NOMO-1 treated with DMSO at 0.1 percent for 48 hours (cell line): ENCODE data around the gene GPX7.
"Not testable (repeated sequence)": the region's sequence is repeated elsewhere in the genome, so short reads cannot be mapped to it uniquely, and the experiment has no call there.

Source experiments
- DNase-seq: peaks from one replicate; lab custom pipeline; 2025; ENCODE audit not compliant: unreplicated experiment; lab: John Stamatoyannopoulos, UW

The GPX7 gene

DNA sequence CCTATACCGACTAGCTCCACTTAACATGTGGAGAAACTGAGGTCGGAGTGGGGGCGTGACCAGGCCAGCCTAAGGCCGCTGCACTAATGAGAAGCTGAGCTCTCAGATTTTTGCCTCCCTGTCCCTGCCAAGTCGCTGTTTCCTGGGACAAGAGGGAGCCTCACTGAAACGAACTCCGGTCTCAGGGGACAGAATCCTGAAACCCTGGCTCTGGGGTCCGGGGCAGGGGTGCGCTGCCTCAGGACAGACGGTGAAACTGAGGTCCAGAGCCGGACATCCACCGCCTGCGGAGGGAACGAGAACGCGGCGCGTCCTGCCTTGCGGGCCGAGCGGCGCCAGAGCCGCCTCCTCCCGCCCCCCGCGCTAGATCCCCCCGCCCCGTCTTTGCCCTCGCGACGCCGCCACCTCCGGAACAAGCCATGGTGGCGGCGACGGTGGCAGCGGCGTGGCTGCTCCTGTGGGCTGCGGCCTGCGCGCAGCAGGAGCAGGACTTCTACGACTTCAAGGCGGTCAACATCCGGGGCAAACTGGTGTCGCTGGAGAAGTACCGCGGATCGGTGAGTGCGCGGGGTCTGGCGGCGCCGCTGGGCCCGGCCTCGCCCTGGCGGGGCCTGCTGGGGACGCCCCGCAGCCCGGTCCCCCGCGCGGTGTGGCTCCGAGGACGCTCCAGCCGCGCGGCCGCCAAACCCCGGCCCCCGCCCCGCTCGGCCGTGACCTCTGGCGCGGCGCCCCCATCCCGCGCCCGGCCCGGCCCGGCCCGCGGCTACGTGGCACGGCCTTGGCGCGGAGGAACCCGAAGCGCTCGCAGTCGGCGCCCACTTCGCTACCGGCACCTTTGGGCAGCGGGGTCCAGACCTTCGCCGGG is at the start of gene GPX7:
GPX7 (plus strand) TSS at position 381 of the 865 bp plus-strand sequence; CDS start at position 420, 39 bp downstream.
- peak; percentile 34 for DNase-seq

DNA sequence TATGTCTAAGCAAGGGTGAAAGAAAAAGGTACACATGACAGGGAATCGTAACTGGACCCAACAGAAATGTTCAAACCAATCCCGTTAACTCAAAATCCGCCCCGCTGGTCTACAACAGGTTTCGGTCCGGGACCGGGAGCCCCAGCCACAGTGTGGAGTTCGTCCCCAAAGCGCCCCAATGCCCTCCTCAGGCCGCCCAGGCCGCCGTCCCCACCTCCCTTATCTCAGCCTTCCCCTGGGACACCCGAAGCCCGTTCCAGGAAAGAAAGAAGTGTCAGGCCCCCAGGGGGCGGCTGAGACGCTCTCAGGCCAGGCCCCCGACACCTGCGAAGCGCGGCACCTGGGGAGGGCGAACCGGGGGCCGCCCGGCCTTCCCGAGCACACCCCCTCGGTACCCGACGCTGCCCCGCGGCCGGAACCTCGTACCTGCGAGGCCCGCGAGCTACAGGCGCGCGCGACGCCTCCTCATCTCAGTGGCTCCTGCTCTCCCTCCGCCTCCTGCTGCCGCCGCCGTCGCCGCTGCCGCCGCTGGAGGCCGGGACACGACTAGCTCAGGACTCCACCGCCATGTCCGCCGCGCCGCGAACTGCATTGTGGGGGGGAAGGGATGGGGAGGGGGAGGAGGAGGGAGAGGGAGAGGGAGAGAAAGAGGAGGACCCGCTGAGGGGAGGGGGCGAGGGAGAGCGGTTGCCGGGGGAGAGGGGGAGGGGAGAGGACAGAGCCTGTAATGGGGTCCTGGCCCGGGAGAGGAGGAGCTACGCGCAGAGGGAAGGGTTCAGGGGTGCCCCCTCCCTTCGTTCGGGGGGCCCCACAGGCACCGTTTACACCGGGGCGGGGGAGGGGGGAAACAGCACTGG is 49.4 kb upstream of the GPX7 start, which contains the start of gene TUT4:
TUT4 (minus strand) TSS at position 588 of the 857 bp plus-strand sequence. CDS start 26,812 bp downstream, outside the sequence.
- peak; percentile 65 for DNase-seq

DNA sequence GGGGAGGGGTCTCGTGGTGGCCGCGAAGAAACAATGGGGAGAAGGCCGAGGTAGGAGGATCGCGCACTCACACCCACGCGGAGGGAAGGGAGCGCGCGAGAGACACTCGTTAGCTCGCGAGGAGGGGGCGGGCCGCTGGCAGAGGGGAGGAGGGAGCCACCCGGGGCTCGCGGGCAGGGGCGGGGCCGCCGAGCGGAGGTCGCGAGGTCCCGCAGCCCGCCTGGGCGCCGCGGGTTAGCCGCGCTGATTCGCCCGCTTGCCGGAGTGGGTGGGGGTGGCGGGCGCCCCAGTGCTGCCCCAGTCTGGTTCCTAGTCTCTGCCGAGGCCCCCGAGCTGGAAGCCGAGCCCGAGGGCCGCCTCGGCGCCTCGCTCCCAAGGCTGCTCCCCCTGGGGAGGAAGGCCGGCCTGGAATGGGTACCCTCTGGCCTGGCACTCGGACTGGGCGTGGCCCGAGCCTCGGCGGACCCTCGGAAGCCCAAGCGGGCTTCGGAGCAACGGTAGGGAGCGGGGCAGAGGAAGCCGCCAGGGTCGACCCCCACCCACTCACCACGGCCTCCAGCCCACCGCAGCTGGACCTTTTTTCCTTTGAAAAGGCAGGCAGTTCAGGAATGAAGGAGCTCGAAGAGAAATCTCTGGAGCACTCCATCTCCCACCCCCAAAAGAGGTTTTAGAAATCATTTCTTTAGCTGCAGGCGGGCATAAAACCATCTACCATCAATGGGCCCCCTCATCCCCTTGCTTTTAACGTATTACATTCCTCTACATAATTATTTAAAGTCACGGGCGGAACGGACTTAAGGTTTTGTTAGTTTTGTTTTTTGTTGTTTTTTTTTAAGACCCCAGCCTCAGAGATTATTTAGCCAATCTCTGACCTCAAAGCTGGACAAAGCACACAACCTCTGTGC is 48.6 kb upstream of the GPX7 start:
- peak; percentile 79 for DNase-seq

DNA sequence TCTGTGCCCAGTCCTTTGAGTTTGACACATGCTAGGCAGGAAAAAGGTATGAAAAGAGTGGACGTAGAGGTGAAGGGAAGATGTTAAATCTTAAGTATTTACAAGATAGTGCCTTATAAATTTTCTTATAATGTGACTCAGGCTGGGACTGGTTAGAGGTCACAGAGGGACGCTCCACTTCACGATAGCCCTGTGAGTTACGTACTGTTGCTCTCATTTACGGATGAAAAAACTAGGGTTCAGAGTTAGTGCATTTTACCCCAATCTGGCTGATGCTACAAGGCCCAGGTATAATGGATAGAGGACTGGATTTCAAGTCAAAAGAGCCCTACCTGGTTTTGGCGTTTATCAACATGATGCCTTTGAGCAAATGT is 47.9 kb upstream of the GPX7 start:
- no peak for DNase-seq

DNA sequence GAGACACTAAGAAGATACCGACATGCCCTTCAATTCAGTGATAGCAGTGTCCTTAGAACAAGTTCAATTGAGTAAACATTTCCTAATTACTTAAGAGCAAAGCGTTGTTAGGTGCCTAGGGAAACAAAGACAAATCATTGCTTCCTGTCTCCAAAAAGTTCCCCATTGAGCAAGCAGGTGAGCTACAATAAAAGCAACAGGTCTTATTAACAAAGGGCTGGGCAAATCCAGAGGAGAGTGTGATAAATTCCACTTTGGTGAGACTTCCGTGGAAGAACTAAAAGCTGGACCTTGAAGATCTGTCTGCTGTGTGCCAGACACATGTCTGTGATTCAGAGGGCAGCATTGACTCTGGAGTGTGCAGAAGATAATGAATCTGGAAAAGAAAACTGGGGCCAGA is 47.4 kb upstream of the GPX7 start:
- DNase-seq: peak; percentile 39

GRCh38 chr1:52556641-52557360 is 45.4 kb upstream of the GPX7 start:
- DNase-seq: no peak

DNA sequence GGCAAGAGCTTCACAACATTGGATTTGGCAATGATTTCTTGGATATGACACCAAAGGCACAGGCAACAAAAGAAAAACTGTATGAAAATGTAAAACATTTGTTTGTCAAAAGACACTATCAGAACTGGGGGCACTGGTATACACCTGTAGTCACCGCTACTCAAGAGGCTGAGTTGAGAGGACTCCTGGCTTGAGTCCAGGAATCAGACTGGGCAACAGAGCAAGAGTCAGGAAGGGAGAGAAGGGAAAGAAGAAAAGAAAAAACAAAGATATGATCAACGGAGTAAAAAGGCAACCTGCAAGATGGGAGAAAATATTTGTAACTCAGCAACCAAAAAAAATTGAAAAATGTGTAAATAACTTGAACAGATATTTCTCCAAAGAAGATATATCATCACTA is 43.2 kb upstream of the GPX7 start:
- no peak for DNase-seq

- DNase-seq: peak; percentile 38
These were observed 42.3 kb upstream of the GPX7 start for GRCh38 chr1:52559875-52560274.

DNA sequence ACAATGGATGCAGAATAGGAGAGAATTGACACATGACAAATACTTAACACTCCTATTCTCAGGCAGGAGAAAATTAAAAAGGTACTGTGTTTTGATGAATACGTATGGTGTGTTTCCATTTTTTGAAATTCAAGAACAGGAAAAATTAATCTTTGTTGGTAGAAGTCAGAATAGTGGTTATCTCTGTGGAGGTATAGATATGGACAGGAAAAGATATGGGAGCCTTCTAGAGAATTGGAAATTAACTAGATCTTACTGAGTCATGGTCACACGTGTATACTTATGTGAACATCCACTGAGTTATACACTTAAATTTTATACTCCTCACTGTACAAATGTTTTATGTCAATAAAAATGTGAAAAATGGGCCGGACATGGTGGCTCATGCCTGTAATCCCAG is 39.4 kb upstream of the GPX7 start:
- DNase-seq: no peak

GRCh38 chr1:52567943-52568342 is 34.2 kb upstream of the GPX7 start:
- no peak for DNase-seq

DNA sequence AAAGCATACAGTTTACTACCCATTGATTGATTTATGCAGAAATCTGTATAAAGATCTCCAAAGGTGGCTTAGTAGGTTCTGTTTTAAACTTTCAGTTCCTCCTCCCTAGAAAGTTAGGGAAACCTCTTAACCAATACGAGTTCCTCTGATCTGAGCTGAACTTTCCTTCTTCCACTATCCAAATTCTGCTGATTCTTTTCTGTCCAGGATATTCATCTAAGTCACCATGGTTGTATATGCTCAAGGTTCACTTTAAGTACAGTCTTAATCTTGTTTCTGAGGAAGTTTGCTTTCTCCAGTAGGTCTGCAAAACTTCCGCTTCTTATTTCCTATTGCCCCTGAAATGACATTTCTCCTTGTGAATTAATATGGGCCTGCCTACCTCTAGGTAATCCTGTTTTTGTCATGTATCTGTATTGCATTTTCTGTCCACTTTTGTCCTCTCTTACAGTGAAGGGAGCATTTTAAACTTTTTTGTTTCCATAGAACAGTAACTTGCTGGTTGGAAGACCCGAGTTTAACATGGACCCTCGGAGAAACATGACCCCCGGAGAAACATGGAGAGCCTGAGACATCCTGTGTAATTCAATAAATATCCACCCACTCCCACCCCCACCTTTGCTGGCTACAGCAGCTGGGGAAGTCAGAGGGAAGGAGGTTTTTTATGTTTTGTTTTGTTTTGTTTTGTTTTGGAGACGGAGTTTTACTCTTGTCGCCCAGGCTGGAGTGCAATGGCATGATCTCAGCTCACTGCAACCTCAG is 32.5 kb upstream of the GPX7 start:
- peak; percentile 85 for DNase-seq

- DNase-seq: no peak
These were observed 30.4 kb upstream of the GPX7 start for GRCh38 chr1:52571783-52572182.

DNA sequence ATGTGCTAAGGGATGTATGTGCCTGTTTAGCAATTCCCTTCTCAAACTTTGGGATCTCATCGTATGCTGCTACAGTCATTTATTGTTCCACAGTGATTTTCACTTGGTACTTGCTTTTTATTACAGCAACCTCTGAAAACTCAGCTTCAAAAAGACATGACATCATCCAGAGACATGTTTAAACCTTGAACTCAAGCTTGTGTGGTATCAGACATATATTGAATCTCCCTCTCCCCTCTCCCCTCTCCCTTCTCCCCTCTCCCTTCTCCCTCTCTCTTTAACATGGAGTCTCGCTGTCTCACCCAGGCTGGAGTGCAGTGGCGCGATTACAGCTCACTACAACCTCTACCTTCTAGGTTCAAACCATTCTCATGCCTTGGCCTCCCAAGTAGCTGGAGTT is 29.8 kb upstream of the GPX7 start:
- no peak for DNase-seq

DNA sequence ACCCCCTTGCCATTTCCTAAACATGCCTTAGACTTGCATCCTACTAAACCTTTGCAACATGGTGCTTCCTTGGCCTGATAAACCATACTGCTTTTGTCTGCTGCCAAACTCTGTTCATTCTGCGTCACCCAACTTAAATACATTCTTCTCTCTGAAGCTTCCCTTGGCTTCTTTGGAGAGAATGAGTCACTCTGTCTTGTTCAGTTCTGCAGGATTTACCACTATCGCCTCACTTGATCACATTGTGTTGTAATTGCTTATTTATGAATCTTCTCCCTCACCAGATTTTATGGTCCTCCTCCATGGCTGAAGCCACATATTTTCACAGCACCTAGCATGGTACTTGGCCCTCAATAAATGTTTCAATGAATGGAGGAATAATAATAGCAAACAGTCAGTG is 27.6 kb upstream of the GPX7 start:
- peak; percentile 89 for DNase-seq

DNA sequence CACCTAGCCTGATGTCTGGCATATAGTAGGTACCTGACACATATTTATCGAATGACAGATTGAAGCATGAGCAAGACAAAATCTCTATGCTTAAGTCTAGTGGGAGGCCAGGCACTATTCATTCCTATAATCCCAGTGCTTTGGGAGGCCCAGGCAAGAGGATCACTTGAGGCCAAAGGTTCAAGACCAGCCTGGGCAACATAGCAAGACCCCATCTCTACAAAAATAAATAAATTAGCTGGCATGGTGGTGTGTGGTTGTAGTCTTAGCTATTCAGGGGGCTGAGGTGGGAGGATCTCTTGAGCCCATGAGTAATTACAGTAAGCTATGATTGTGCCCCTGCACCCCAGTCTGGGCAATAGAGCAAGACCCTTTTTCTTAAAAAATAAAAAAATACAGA is 26.1 kb upstream of the GPX7 start:
- DNase-seq: no peak

DNA sequence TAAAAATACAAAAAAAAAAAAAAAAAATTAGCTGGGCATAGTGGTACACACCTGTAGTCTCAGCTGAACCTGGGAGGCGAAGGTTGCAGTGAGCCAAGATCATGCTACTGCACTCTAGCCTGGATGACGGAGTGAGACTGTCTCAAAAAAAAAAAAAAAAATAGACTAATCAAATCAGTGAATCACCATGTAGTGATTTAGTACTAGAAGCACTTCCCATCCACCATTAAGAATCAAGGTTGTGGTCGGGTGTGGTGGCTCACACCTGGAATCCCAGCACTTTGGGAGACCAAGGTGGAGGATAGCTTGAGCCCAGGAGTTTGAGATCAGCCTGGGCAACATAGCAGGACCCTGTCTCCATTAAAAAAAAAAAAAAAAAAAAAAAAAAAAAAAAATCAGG is 24.1 kb upstream of the GPX7 start:
- not testable (repeated sequence) for DNase-seq

GRCh38 chr1:52579415-52579814 is 22.8 kb upstream of the GPX7 start:
- no peak for DNase-seq

DNA sequence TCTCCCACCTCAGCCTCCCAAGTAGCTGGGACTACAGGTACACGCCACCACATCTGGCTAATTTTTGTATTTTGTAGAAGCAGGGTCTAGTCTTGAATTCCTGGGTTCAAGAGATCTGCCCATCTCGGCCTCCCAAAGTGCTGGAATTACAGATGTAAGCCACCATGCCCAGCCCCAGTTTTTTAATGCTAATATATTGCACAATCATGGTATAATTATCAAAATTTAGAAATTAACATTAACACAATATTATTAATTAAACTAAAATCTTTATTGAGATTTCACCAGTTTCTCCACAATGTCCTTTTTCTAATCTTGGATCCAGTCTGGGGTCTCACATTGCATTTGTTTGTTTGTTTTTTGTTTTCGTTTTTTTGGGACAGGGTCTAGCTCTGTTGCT is 21.9 kb upstream of the GPX7 start:
- DNase-seq: no peak

DNA sequence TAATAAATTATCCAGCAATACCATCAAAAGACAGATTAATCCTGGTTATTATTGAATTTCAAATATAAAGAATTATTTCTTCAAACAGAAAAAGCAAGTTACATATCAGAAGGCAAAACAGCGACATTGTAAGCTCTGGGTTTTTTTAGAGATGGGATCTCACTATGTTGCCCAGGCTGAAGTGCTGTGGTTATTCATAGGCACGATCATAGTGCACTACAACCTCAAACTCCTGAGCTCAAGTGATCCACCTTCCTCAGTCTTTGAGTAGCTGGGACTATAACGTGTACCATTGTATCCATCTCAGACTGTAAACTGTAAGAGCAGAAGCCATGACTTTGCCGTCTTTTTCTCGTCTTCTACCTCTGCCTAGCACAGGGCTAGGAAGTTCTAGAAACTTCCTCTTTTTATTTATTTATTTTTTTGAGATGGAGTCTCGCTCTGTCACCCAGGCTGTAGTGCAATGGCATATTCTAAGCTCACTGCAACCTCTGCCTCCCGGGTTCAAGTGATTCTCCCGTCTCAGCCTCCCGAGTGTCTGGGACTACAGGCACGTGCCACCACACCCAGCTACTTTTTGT is 20.0 kb upstream of the GPX7 start:
- DNase-seq: no peak
